GM12873 (cell line): ENCODE measurements around the gene HPS4.

ENCODE experiments used
- TF ChIP-seq, protein P1 (sequence below): IDR thresholded peaks from 2 replicates; pipeline ENCODE4 v1.5.1; 2012; ENCODE audit warnings: low read depth, mild to moderate bottlenecking, moderate library complexity, low read length, control low read depth; ENCODE audit not compliant: insufficient read depth; ENCODE audit errors: missing control alignments

The HPS4 gene

GRCh38 chr22:26477341-26477731, 6.2 kb downstream of the HPS4 start:
- TF ChIP-seq, protein P1, sequence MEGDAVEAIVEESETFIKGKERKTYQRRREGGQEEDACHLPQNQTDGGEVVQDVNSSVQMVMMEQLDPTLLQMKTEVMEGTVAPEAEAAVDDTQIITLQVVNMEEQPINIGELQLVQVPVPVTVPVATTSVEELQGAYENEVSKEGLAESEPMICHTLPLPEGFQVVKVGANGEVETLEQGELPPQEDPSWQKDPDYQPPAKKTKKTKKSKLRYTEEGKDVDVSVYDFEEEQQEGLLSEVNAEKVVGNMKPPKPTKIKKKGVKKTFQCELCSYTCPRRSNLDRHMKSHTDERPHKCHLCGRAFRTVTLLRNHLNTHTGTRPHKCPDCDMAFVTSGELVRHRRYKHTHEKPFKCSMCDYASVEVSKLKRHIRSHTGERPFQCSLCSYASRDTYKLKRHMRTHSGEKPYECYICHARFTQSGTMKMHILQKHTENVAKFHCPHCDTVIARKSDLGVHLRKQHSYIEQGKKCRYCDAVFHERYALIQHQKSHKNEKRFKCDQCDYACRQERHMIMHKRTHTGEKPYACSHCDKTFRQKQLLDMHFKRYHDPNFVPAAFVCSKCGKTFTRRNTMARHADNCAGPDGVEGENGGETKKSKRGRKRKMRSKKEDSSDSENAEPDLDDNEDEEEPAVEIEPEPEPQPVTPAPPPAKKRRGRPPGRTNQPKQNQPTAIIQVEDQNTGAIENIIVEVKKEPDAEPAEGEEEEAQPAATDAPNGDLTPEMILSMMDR, result no peak

- TF ChIP-seq, protein P1, result no peak
Measured at GRCh38 chr22:26476705-26477340, 6.8 kb downstream of the HPS4 start.

- TF ChIP-seq, protein P1, result no peak
Measured at GRCh38 chr22:26474682-26475081, 8.9 kb downstream of the HPS4 start.

DNA sequence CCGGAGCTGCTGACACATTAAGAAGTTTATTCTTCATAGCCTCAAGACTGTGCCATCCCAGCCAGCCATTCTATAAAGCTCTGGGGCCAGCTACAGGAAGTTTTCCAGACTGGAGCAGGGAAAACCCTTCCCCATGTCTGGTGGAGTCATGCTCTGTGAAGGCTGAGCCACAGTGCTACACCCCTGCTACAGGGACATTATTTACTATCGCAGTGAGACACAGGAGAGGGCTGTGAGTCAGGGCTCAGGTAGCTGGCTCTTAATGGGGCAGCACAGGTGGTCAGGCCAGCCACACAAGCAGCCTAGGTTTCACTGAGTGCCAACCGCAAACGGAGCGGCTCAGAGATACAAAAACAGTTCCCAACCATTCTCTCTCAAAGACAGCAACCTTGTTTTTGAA, 12.1 kb downstream of the HPS4 start:
- TF ChIP-seq, protein P1, result no peak

GRCh38 chr22:26470807-26471206, 12.8 kb downstream of the HPS4 start:
- TF ChIP-seq, protein P1, result no peak

DNA sequence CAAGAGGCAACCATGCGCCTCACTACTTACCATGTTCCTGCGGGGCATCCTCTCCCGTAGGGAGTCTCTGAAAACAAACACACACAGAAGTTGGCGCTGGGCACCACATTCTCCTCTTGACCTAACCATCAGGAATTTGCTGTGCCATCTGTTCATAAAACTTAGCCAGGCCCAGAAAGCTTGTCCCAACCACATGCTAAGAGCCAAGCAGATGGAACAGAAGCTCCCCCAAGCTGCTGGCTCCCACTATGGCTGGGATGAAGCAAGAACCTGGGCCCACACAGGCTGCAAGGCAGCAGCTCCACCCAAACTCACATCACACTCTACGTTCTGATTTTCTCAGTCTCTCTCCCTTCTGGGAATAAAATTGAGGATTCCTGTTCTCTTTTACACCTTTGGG, 17.4 kb downstream of the HPS4 start:
- TF ChIP-seq, protein P1, result no peak

GRCh38 chr22:26464312-26464711, 19.3 kb downstream of the HPS4 start:
- TF ChIP-seq, protein P1, result no peak
